Right lobe of liver (tissue), 6 donors: ENCODE measurements around the gene CSNK1G3. TPM values are rescaled to one million over a fixed set of nuclear protein-coding genes. Genes with fewer than 3 reads are reported as not detected.

Experiments used
- ATAC-seq, 4 donors: fragments of 200-7000 bp; cut with Tn5 transposase; one replicate each; pipeline ENCODE4 v1.9.1; 2020; ENCODE audit warnings: mild to moderate bottlenecking in 4 of 4, moderate library complexity in 4 of 4
- DNase-seq, 3 donors: peaks; one replicate each; pipeline ENCODE4 v3.0.0-alpha.2; 2020
- H3K27ac ChIP-seq, 3 donors: fragments of 200-600 bp; one replicate each; pipeline ENCODE4 v1.8.0; 2022
- H3K27me3 ChIP-seq, 2 donors: fragments of 200-600 bp; one replicate each; pipeline ENCODE4 v1.8.0; 2022
- H3K36me3 ChIP-seq, 4 donors: fragments of 200-600 bp; sonication (generic) in 1 of 4; one replicate each; pipeline versions ENCODE4 v1.5.1 to v1.8.0; 2017 to 2022; ENCODE audit warnings: control low read depth in 1 of 4
- H3K4me1 ChIP-seq, 4 donors: fragments of 200-600 bp; sonication (generic) in 1 of 4; one replicate each; pipeline versions ENCODE4 v1.5.1 to v1.8.0; 2017 to 2022; ENCODE audit warnings: control low read depth in 1 of 4
- H3K4me3 ChIP-seq, 3 donors: fragments of 200-600 bp; one replicate each; pipeline ENCODE4 v1.8.0; 2022
- H3K9me3 ChIP-seq, 4 donors: fragments of 200-600 bp; sonication (generic) in 1 of 4; one replicate each; pipeline versions ENCODE4 v1.5.1 to v1.8.0; 2017 to 2022; ENCODE audit warnings: control low read depth in 1 of 4
- CTCF ChIP-seq, 4 donors: fragments of 200-600 bp in 3 of 4; fragments of 450-650 bp in 1 of 4; IDR thresholded peaks; one replicate each; pipeline versions ENCODE4 v1.5.1 to v1.8.0; 2016 to 2022; ENCODE audit warnings: antibody characterized with exemption in 4 of 4, mild to moderate bottlenecking in 2 of 4
- POLR2A ChIP-seq: fragments of 450-650 bp; IDR thresholded peaks from one replicate; pipeline ENCODE4 v1.6.1; 2017; ENCODE audit warnings: antibody characterized with exemption, mild to moderate bottlenecking
- WGBS: methylation state at CpG from one replicate; pipeline ENCODE4 v1.1.6; 2018; ENCODE audit warnings: low coverage, low lambda C conversion rate; ENCODE audit not compliant: insufficient coverage; ENCODE audit errors: missing lambda C conversion rate; 5-methylcytosine and 5-hydroxymethylcytosine counted together
- intact Hi-C, 2 donors: fragments of 100-400 bp; cut with DNase I; formaldehyde crosslinking; loops; one replicate each; pipeline versions ENCODE4 v1.11.2 to v1.14.1; 2022
- total RNA-seq, 6 experiments: library from RNA; depleted of rRNA in 2 of 6; stranded (reverse); fragments of >200 nt in 2 of 6; fragmentation: NEBNext Ultra II Directional in 3 of 6; extraction: Animal tissue kit (Norgen Biotek cat#: 25700) in 3 of 6; gene quantifications; one replicate each; pipeline versions ENCODE4 v1.1.0 to v1.2.4, GENCODE V29; 2016 to 2023
- donor health status: DM: no; HTN: yes; CAD: no.
- donor health status: DM: no; HTN: no; CAD: no.
- donor health status: DM: no; HTN: no; CAD: no.
- donor health status: DM: no; HTN: yes; CAD: no.
- donor health status: DM: no; HTN: yes; CAD: no.

Gene CSNK1G3
- total RNA-seq, 6 experiments from 2014 or later: 17.4 to 25.6 (median 19.6) TPM

GRCh38 chr5:123605822-123606221 lies 93.8 kb downstream of the CSNK1G3 start:
- H3K4me1 ChIP-seq: no peaks in the 10 kb centered on the region
- no peaks in the 10 kb centered on the region for H3K9me3 ChIP-seq
- intact Hi-C loops: no loop called here
- no peak for DNase-seq
- H3K27ac ChIP-seq: no peak overlapping the region
- no peaks in the 10 kb centered on the region for H3K36me3 ChIP-seq
- no peak for TF ChIP-seq POLR2A
- TF ChIP-seq CTCF (IDR thresholded peaks at IDR 0.05): no peak
- no peak for ATAC-seq
- H3K4me3 ChIP-seq: no peak overlapping the region
- no peaks in the 10 kb centered on the region for H3K27me3 ChIP-seq

GRCh38 chr5:123610209-123610608 lies 98.2 kb downstream of the CSNK1G3 start:
- intact Hi-C loops: no loop called here
- DNase-seq (no peak), ATAC-seq (no peak)
- no peak overlapping the region for H3K27ac ChIP-seq
- H3K36me3 ChIP-seq: peaks cover 0 to 7% (median 2%) of the 10 kb centered on the region in 4 donors
- no peaks in the 10 kb centered on the region for H3K9me3 ChIP-seq
- TF ChIP-seq CTCF (IDR thresholded peaks at IDR 0.05) (no peak), POLR2A (no peak)
- no peaks in the 10 kb centered on the region for H3K4me1 ChIP-seq
- no peaks in the 10 kb centered on the region for H3K27me3 ChIP-seq
- no peak overlapping the region for H3K4me3 ChIP-seq
- WGBS: 100% methylated on average over 2 of the region's 2 CpGs

- 39% methylated on average over 5 of the region's 5 CpGs for WGBS
- Histone ChIP-seq H3K27me3 (no peaks in the 10 kb centered on the region), H3K27ac (no peak overlapping the region), H3K4me3 (no peak overlapping the region), H3K4me1 (no peaks in the 10 kb centered on the region), H3K36me3 (peaks cover 0 to 10% (median 2%) of the 10 kb centered on the region in 4 donors), H3K9me3 (no peaks in the 10 kb centered on the region)
- TF ChIP-seq CTCF (IDR thresholded peaks at IDR 0.05) (peak; percentile 90 to 95 (median 92)), POLR2A (no peak)
- DNase-seq (no peak), ATAC-seq (peak; percentile 76 to 85 (median 82))
- intact Hi-C loops: no loop called here
Observed at GRCh38 chr5:123610665-123611405, 98.9 kb downstream of the CSNK1G3 start.

- H3K4me1 ChIP-seq: no peaks in the 10 kb centered on the region
- H3K36me3 ChIP-seq: peaks cover 0 to 10% (median 2%) of the 10 kb centered on the region in 4 donors
- ATAC-seq: no peak
- DNase-seq: no peak
- 43% methylated on average over 1 of the region's 1 CpG for WGBS
- TF ChIP-seq CTCF (IDR thresholded peaks at IDR 0.05): no peak
- no peak for TF ChIP-seq POLR2A
- H3K27ac ChIP-seq: no peak overlapping the region
- intact Hi-C loops: no loop called here
- no peaks in the 10 kb centered on the region for H3K27me3 ChIP-seq
- no peaks in the 10 kb centered on the region for H3K9me3 ChIP-seq
- no peak overlapping the region for H3K4me3 ChIP-seq
Observed at GRCh38 chr5:123611406-123611709, 99.4 kb downstream of the CSNK1G3 start.

GRCh38 chr5:123617561-123617960 lies 105.6 kb downstream of the CSNK1G3 start:
- ATAC-seq (no peak), DNase-seq (no peak)
- Histone ChIP-seq H3K27me3 (no peaks in the 10 kb centered on the region), H3K4me1 (no peaks in the 10 kb centered on the region), H3K9me3 (no peaks in the 10 kb centered on the region), H3K4me3 (no peak overlapping the region), H3K36me3 (peaks cover 0 to 10% (median 2%) of the 10 kb centered on the region in 4 donors), H3K27ac (no peak overlapping the region)
- TF ChIP-seq POLR2A: no peak
- no peak for TF ChIP-seq CTCF (IDR thresholded peaks at IDR 0.05)
- intact Hi-C loops: no loop called here
